ENCODE measurements around the gene ABCA3.

DNA sequence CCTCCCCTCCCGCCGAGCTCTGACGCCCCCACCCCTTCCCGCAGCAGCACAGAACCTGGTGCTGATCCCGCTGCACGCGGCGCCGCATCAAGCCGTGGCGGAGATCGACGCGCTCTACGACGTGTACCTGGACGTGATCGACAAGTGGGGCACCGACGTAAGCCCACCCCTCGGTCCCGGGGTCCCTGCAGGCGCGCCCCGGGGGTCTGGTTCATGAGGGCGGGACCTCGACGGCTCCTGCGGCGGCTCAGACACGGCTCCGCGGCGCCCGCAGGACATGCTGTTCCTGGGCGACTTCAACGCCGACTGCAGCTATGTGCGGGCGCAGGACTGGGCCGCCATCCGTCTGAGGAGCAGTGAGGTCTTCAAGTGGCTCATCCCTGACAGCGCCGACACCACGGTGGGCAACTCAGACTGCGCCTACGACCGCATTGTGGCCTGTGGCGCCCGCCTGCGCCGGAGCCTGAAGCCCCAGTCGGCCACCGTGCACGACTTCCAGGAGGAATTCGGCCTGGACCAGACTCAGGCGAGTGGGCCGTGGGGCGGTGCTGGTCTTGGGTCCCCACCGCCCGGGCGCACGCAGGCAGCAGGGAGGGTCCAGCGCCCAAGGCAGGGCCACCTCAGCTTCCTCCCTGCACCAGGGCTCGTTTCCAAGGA, 102.9 kb downstream of the ABCA3 start:
- TF ChIP-seq CTCF (IDR thresholded peaks at IDR 0.05) (no peak), POLR2A (IDR thresholded peaks at IDR 0.05) (no peak)

Data from adrenal gland (tissue), 5 donors.